CD4-positive, alpha-beta T cell treated with Interleukin-2 at 100 ng/mL for 4 hours (primary cell): ENCODE results near the gene SGPP2.
A peak's percentile ranks its signal among the peaks of the same experiment; 100 is the strongest.
"Not testable (repeated sequence)": the region's sequence is repeated elsewhere in the genome, so short reads cannot be mapped to it uniquely, and the experiment has no call there.

ENCODE experiments used
- DNase-seq: peaks from one replicate; pipeline ENCODE4 v3.0.0-alpha.2; 2020; ENCODE audit warnings: low spot score

SGPP2 gene

GRCh38 chr2:222424276-222424728 lies at the start of gene SGPP2:
SGPP2 (plus strand) TSS chr2:222424543; CDS start chr2:222424603, 60 bp downstream.
- DNase-seq, result peak; percentile 15

- no peak for DNase-seq
Measured at GRCh38 chr2:222375798-222376197, 48.5 kb upstream of the SGPP2 start.

GRCh38 chr2:222380456-222380855 lies 43.9 kb upstream of the SGPP2 start:
- no peak for DNase-seq

GRCh38 chr2:222381566-222381965 lies 42.8 kb upstream of the SGPP2 start:
- no peak for DNase-seq

- no peak for DNase-seq
Measured at GRCh38 chr2:222383255-222383654, 41.1 kb upstream of the SGPP2 start.

GRCh38 chr2:222391743-222392285 lies 32.5 kb upstream of the SGPP2 start:
- no peak for DNase-seq

- DNase-seq, result no peak
Measured at GRCh38 chr2:222393733-222394267, 30.5 kb upstream of the SGPP2 start.

GRCh38 chr2:222398446-222398885 lies 25.9 kb upstream of the SGPP2 start:
- no peak for DNase-seq

GRCh38 chr2:222399038-222399783 lies 25.1 kb upstream of the SGPP2 start:
- no peak for DNase-seq

- no peak for DNase-seq
Measured at GRCh38 chr2:222404151-222404905, 20.0 kb upstream of the SGPP2 start.

GRCh38 chr2:222408684-222409083 lies 15.7 kb upstream of the SGPP2 start:
- no peak for DNase-seq

GRCh38 chr2:222410534-222410933 lies 13.8 kb upstream of the SGPP2 start:
- DNase-seq, result no peak

- not testable (repeated sequence) for DNase-seq
Measured at GRCh38 chr2:222412334-222412733, 12.0 kb upstream of the SGPP2 start.

- DNase-seq, result no peak
Measured at GRCh38 chr2:222413295-222413911, 10.9 kb upstream of the SGPP2 start.

- DNase-seq, result no peak
Measured at GRCh38 chr2:222418739-222419138, 5.6 kb upstream of the SGPP2 start.

- no peak for DNase-seq
Measured at GRCh38 chr2:222420508-222420907, 3.8 kb upstream of the SGPP2 start.

- no peak for DNase-seq
Measured at GRCh38 chr2:222421626-222422025, 2.7 kb upstream of the SGPP2 start.

- no peak for DNase-seq
Measured at GRCh38 chr2:222423186-222423585, 1.2 kb upstream of the SGPP2 start.

GRCh38 chr2:222423632-222424275 lies 589 bp upstream of the SGPP2 start:
- peak; percentile 58 for DNase-seq

GRCh38 chr2:222424729-222425671 lies 657 bp downstream of the SGPP2 start:
- peak; percentile 16 for DNase-seq
